GM19452 (cell line): Measurements from ENCODE around the gene OCIAD1.
A peak's percentile ranks its signal among the peaks of the same experiment; 100 is the strongest.
"Not testable (repeated sequence)": the region's sequence is repeated elsewhere in the genome, so short reads cannot be mapped to it uniquely, and the experiment has no call there.

Source experiments
- ATAC-seq: cut with Tn5 transposase; IDR thresholded peaks from one replicate; pipeline ENCODE4 v1.9.1; 2021; ENCODE audit not compliant: unreplicated experiment

OCIAD1 gene, protein sequence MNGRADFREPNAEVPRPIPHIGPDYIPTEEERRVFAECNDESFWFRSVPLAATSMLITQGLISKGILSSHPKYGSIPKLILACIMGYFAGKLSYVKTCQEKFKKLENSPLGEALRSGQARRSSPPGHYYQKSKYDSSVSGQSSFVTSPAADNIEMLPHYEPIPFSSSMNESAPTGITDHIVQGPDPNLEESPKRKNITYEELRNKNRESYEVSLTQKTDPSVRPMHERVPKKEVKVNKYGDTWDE

GRCh38 chr4:48830706-48831531 lies at the start of gene OCIAD1:
TSS of gene OCIAD1 (plus strand) at chr4:48831088. CDS start at chr4:48832625, 1,537 bp downstream.
- ATAC-seq, result peak; percentile 100

GRCh38 chr4:48781968-48782367 lies 48.9 kb upstream of the OCIAD1 start:
- no peak for ATAC-seq

DNA sequence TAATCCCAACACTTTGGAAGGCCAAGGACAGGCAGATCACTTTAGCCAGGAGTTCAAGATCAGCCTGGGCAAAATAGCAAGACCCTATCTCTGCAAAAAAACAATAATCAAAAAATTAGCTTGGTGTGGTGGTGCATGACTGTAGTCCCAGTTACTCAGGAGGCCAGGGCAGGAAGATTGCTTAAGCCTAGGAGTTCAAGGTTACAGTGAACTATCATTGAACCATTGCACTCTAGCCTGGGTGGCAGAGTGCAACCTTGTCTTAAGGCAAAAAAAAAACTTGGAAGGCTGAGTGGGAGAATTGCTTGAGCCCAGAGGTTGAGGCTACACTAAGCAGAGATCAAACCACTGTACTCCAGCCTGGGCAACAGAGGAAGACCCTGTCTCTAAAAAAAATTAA lies 45.6 kb upstream of the OCIAD1 start:
- no peak for ATAC-seq

GRCh38 chr4:48786549-48786948 lies 44.3 kb upstream of the OCIAD1 start:
- ATAC-seq, result no peak

- ATAC-seq, result no peak
Observed at GRCh38 chr4:48787056-48787455, 43.8 kb upstream of the OCIAD1 start.

DNA sequence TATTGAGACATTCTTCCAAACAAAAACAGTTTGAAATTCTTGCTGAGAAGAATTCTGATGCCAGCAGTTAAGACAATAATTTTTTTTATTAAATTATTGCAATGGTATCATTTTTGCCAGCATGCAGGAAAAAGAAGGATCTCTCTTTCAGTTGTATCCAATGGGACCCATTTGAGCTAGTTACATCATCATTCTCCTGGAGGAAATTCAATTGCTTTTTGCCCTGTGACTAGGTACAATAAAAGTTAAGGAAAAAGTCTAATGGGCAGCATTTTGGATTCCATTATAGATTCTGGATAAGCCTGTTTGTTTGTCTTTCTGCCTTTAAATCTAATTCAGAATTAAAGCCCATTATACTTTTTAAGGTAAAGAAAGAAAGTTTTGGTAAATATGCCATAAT lies 40.3 kb upstream of the OCIAD1 start:
- no peak for ATAC-seq

DNA sequence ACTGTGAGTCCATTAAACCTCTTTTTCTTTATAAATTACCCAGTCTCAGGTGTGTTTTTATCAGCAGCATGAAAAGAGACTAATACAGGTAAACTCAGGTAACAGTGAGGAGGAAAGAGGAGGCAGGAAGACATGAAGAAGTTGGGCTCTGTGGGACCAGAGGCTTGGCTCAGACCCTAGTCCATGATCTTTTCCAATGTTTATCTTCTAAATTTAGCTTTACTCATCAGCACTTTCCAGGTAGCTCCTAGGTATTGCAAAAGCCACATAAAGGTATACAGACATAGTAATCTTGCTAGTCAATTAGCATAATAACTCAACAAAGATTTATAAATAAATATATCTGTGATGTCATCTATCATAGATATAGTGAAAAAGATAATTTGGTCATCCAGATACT lies 39.6 kb upstream of the OCIAD1 start:
- ATAC-seq, result no peak

GRCh38 chr4:48792348-48793006 lies 38.4 kb upstream of the OCIAD1 start:
- ATAC-seq, result no peak

DNA sequence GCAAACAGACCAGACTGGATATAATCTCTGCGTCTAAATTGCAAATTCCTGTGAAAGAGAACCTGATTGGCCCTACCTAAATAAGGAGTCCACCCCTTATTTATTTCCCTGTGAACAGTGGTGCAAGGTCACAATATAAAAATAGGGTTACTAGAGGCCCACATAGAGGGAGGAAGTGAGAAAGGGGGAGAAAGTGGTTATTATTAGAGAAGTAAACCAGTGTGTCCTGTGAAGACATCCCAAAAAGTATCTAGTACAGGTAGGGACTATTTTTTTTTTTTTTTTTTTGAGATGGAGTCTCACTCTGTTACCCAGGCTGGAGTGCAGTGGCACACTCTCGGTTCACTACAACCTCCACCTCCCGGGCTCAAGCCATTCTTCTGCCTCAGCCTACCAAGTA lies 35.8 kb upstream of the OCIAD1 start:
- no peak for ATAC-seq

- no peak for ATAC-seq
Observed at GRCh38 chr4:48796191-48796926, 34.5 kb upstream of the OCIAD1 start.

DNA sequence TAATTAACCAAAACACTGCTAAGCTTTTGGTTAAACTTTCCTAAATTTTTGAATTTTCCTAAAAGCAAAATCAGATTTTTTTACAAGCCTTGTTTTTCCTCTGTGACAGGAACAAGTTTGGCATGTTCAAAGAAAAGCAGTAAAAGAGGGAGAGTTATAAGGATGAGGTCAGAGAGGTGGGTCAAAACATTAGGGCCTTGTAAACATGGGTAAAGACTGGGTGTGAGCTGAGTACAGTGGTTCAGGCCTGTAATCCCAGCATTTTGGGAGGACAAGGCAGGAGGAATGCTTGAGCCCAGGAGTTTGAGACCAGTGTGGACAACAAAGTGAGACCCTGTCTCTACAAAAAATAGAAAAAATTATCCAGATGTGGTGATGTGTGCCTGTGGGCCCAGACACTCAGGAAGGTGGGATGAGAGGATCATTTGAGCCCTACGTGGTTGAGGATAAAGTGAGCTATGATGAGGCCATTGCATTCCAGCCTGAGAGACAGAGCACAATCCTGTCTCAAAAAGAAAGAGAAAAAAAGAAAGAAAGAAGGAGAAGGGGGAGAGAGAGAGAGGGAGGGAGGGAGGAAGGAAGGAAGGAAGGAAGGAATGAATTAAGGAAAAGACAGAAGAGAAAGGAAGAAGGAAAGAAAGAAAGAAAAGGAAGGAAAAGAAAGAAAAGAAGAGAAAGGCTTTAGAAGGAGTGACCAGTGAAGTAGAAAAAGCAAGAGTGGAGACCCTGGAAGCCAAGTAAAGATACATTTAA lies 33.8 kb upstream of the OCIAD1 start:
- no peak for ATAC-seq

DNA sequence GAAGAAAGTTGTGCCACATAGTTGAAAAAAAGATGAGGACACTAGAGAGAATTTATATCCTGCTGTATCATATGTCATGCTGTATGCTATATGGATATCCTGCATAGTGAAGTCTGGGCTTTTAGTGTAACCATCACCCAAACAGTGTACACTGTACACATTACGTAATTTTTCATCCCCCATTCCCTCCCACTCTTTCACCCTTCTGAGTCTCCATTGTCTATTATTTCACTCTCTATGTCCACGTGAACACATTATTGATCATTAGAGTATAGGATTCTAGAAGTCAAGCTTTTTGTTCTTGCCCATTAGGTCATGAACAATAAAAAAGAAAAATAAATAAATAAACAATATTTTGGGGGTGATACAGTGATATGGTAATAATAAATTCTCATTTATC lies 32.8 kb upstream of the OCIAD1 start:
- no peak for ATAC-seq

GRCh38 chr4:48799157-48799556 lies 31.7 kb upstream of the OCIAD1 start:
- ATAC-seq, result no peak

- ATAC-seq, result not testable (repeated sequence)
Observed at GRCh38 chr4:48800155-48800554, 30.7 kb upstream of the OCIAD1 start.

- ATAC-seq, result no peak
Observed at GRCh38 chr4:48801016-48801715, 29.7 kb upstream of the OCIAD1 start.

DNA sequence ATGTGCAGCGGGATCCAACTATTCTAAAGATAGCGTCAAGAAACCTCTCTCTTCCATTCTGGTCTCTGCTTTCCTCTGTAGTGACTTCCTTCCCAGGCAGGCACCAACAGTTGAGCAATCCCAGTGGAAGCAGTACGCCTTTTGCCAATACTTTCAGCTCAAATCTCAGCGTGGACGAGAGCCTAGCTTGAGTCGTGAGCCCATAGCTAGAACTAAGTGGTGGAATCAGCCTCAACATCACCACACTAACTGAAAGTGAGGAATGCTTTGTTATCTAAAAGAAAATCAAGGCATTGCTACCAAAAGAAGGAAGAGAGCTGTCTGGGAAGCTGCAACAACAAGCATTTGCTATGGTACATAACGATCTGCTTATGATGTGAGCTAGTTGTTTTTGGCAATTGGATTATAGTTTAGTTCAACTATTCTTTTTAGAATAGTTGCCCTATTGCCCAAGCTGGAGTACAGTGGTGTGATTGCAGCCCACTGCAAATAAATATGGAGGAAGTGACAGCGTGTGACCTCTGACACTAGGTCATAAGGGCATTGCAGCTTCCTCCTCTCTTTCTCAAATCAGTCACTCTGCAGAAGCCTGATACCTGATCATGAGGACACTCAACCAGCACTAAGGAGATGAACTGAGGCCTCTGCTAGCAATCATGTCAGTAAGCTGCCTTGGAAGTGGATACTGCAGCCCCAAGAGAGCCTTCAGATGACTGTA lies 26.1 kb upstream of the OCIAD1 start:
- ATAC-seq, result no peak

DNA sequence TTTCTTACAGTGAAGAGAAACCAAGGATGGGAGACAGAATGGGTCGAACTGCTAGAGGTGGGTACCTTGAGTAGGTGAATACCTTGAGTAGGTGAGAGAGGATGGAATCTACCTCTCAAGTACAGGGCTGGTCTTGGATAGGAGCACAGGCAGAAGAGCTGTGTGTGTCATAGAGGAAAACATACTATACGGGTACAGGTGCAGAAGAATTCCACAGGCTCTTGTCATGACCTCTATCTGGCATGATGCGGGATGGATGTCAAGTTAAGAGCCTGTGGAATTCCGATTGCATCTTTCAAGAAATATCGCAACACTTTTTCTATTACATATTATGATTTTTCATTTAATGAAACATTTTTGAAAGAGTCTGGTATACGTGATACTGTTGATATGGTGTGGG lies 18.0 kb upstream of the OCIAD1 start:
- ATAC-seq, result no peak

GRCh38 chr4:48813964-48814363 lies 16.9 kb upstream of the OCIAD1 start:
- no peak for ATAC-seq

- no peak for ATAC-seq
Observed at GRCh38 chr4:48815483-48815882, 15.4 kb upstream of the OCIAD1 start.
